SU-DHL-6 (cell line): ENCODE data around the gene TLCD5.

ENCODE experiments used
- EZH2phosphoT487 ChIP-seq: fragments of 200-600 bp; sonication (generic), shearing (Covaris generic); conservative IDR thresholded peaks from 2 replicates; pipeline ENCODE4 v1.6.1; 2018; ENCODE audit warnings: mild to moderate bottlenecking, antibody characterized with exemption, low read length, moderate library complexity, mixed read lengths
- TF ChIP-seq, protein P1 (sequence below): fragments of 200-600 bp; sonication (generic); IDR thresholded peaks from one replicate; pipeline ENCODE4 v1.5.1; 2017; ENCODE audit warnings: antibody characterized with exemption, mild to moderate bottlenecking, low read length, moderate library complexity; ENCODE audit not compliant: insufficient read depth, poor library complexity, severe bottlenecking

DNA sequence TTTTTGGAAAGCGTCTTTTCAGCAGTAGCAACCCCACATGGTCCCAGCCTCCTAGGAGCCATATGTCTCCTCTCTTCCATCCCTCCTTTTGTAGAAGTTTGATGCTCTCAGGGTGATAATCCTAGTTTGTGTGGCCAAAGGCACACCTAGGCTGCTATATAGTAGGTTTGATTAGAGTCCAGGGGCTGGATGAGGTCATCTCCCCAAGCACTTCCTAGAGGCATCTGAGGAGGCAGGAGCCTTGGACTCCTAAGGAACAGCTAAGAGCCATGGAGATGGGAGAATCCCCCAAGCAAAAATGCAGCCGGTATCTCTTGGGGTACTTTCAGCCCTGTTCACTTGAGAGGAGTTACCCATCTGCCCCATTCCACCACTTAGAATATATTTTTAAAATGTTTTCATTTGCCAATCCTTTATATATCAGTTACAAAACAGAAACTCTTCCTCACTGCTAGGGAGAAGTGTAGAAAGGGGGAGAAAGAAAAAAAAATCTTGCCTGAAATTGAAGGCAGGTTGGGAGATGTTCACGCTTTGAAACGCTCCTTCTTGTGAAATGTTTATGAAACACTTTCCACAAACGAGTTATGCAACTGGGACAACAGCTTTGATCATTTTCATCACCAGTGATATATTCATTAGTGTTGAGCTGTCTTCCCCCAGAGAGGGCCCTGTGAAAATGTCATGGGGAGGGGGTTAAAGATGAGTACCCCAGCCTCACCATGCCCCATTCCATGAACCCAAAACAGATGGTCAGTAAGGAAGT, 31.9 kb upstream of the TLCD5 start:
- TF ChIP-seq, protein P1, sequence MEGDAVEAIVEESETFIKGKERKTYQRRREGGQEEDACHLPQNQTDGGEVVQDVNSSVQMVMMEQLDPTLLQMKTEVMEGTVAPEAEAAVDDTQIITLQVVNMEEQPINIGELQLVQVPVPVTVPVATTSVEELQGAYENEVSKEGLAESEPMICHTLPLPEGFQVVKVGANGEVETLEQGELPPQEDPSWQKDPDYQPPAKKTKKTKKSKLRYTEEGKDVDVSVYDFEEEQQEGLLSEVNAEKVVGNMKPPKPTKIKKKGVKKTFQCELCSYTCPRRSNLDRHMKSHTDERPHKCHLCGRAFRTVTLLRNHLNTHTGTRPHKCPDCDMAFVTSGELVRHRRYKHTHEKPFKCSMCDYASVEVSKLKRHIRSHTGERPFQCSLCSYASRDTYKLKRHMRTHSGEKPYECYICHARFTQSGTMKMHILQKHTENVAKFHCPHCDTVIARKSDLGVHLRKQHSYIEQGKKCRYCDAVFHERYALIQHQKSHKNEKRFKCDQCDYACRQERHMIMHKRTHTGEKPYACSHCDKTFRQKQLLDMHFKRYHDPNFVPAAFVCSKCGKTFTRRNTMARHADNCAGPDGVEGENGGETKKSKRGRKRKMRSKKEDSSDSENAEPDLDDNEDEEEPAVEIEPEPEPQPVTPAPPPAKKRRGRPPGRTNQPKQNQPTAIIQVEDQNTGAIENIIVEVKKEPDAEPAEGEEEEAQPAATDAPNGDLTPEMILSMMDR, result no peak
- no peak for TF ChIP-seq EZH2phosphoT487
